ENCODE data around the gene ASXL1. TPM values are rescaled to one million over a fixed set of nuclear protein-coding genes. Genes with fewer than 3 reads are reported as not detected.

The ASXL1 gene
- polyA plus RNA-seq, 1 of the 3 experiments (the other 2 are of a cell fraction), result 36.6 TPM

- peak; percentile 32; the same call in 1 of the 2 replicates for TF ChIP-seq SIN3A (IDR thresholded peaks at IDR 0.05; ENCODE audit: borderline replicate concordance, low read depth, low read length)
- TF ChIP-seq RCOR1 (IDR thresholded peaks at IDR 0.05; ENCODE audit: low read length), result peak; percentile 35; the same call in 1 of the 2 replicates
- TF ChIP-seq EZH2phosphoT487 (IDR thresholded peaks at IDR 0.05; ENCODE audit: borderline replicate concordance, low read depth), result no peak
- no peak for TF ChIP-seq ELF1 (IDR thresholded peaks at IDR 0.05)
- TF ChIP-seq FOSL2 (IDR thresholded peaks at IDR 0.05; ENCODE audit: borderline replicate concordance, low read depth), result no peak
- TF ChIP-seq MEF2A (IDR thresholded peaks at IDR 0.05; ENCODE audit: borderline replicate concordance, low read depth), result no peak
- TF ChIP-seq TEAD4 (IDR thresholded peaks at IDR 0.05; ENCODE audit: borderline replicate concordance, insufficient read depth), result 0 out of 2 replicates have a peak, but pooled peaks have one; percentile 61
Observed at GRCh38 chr20:32456869-32457478, 98.8 kb downstream of the ASXL1 start (continued).

GRCh38 chr20:32457479-32457986, 99.4 kb downstream of the ASXL1 start:
- H3K36me3 ChIP-seq (replicated peaks in 1 of 2; ENCODE audit: control insufficient read depth in 1 of 2, insufficient read depth in 2 of 2, low read length in 1 of 2), result peaks cover 3 to 35% of the 10 kb centered on the region in 2 experiments
- H3K9me2 ChIP-seq, result no peaks in the 10 kb centered on the region
- 0 out of 2 replicates have a peak overlapping the region, but pooled peaks have one; percentile 46 for H2AFZ ChIP-seq (ENCODE audit: low read depth)
- no peaks in the 10 kb centered on the region for H3K9me3 ChIP-seq
- H3K79me2 ChIP-seq (ENCODE audit: insufficient read depth), result peaks cover 57% of the 10 kb centered on the region; the same call in 1 of the 2 replicates
- CTCF ChIA-PET, result interaction anchor here (0.6 to 6.0 kb wide), 11 partner anchors 11 to 124 kb away, joined by 3 to 41 read pairs (median 5); no protein-coding TSS in a partner anchor
- peaks cover 8% of the 10 kb centered on the region for H3F3A ChIP-seq (replicated peaks; ENCODE audit: insufficient read depth)
- H3K27me3 ChIP-seq (ENCODE audit: insufficient read depth), result no peaks in the 10 kb centered on the region
- peak overlapping the region; percentile 94 for H3K4me2 ChIP-seq
- H3K27ac ChIP-seq (ENCODE audit: low read depth in 2 of 2, low read length in 1 of 2), result peak overlapping the region; percentile 51 to 94; a peak in 3 of 4 replicates
- no CpG with 5 or more reads among the region's 29 CpGs for WGBS (ENCODE audit: low lambda C conversion rate)
- peak overlapping the region; percentile 51 to 62 for H3K4me3 ChIP-seq (ENCODE audit: low read depth in 2 of 2, low read length in 1 of 2)
- peaks cover 25% of the 10 kb centered on the region for H4K20me1 ChIP-seq (ENCODE audit: insufficient read depth)
- POLR2A ChIA-PET, result interaction anchor here (0.6 to 2.6 kb wide), 5 partner anchors 13 to 99 kb away, joined by 3 to 9 read pairs (median 7); partner anchors contain the start of gene ASXL1
- peaks cover 5 to 64% of the 10 kb centered on the region in 2 experiments; a peak in 3 of 4 replicates for H3K4me1 ChIP-seq (ENCODE audit: control insufficient read depth in 1 of 2, insufficient read depth in 2 of 2, low read depth in 1 of 2, low read length in 1 of 2)
- DNase-seq, result peak; percentile 99
- no peak overlapping the region for H3K9ac ChIP-seq
- no peak for TF ChIP-seq EZH2phosphoT487 (IDR thresholded peaks at IDR 0.05; ENCODE audit: borderline replicate concordance, low read depth)
- TF ChIP-seq, protein P1, sequence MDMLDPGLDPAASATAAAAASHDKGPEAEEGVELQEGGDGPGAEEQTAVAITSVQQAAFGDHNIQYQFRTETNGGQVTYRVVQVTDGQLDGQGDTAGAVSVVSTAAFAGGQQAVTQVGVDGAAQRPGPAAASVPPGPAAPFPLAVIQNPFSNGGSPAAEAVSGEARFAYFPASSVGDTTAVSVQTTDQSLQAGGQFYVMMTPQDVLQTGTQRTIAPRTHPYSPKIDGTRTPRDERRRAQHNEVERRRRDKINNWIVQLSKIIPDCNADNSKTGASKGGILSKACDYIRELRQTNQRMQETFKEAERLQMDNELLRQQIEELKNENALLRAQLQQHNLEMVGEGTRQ (IDR thresholded peaks at IDR 0.05; ENCODE audit: borderline replicate concordance, low read depth, low read length), result no peak
- peak; percentile 94 for TF ChIP-seq PBX3 (IDR thresholded peaks at IDR 0.05)
- TF ChIP-seq CHD2 (IDR thresholded peaks at IDR 0.05; ENCODE audit: low read length, partially characterized antibody), result peak; percentile 98
- no peak for TF ChIP-seq EP300 (IDR thresholded peaks at IDR 0.05; ENCODE audit: borderline replicate concordance in 1 of 2, low read depth in 1 of 2, low read length in 1 of 2)
- TF ChIP-seq GABPA (IDR thresholded peaks at IDR 0.05; ENCODE audit: low read depth), result no peak
- peak; percentile 67 for TF ChIP-seq NRF1 (IDR thresholded peaks at IDR 0.05; ENCODE audit: low read depth, low read length)
- TF ChIP-seq, protein P2, sequence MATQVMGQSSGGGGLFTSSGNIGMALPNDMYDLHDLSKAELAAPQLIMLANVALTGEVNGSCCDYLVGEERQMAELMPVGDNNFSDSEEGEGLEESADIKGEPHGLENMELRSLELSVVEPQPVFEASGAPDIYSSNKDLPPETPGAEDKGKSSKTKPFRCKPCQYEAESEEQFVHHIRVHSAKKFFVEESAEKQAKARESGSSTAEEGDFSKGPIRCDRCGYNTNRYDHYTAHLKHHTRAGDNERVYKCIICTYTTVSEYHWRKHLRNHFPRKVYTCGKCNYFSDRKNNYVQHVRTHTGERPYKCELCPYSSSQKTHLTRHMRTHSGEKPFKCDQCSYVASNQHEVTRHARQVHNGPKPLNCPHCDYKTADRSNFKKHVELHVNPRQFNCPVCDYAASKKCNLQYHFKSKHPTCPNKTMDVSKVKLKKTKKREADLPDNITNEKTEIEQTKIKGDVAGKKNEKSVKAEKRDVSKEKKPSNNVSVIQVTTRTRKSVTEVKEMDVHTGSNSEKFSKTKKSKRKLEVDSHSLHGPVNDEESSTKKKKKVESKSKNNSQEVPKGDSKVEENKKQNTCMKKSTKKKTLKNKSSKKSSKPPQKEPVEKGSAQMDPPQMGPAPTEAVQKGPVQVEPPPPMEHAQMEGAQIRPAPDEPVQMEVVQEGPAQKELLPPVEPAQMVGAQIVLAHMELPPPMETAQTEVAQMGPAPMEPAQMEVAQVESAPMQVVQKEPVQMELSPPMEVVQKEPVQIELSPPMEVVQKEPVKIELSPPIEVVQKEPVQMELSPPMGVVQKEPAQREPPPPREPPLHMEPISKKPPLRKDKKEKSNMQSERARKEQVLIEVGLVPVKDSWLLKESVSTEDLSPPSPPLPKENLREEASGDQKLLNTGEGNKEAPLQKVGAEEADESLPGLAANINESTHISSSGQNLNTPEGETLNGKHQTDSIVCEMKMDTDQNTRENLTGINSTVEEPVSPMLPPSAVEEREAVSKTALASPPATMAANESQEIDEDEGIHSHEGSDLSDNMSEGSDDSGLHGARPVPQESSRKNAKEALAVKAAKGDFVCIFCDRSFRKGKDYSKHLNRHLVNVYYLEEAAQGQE (IDR thresholded peaks at IDR 0.05; ENCODE audit: low read depth, low read length), result no peak
- no peak for TF ChIP-seq GATA2 (CRISPR knock-in tag; IDR thresholded peaks at IDR 0.05)
- 0 out of 2 replicates have a peak, but pooled peaks have one; percentile 16 for TF ChIP-seq SMC3 (IDR thresholded peaks at IDR 0.05; ENCODE audit: low read depth, low read length)
- TF ChIP-seq, protein P3, sequence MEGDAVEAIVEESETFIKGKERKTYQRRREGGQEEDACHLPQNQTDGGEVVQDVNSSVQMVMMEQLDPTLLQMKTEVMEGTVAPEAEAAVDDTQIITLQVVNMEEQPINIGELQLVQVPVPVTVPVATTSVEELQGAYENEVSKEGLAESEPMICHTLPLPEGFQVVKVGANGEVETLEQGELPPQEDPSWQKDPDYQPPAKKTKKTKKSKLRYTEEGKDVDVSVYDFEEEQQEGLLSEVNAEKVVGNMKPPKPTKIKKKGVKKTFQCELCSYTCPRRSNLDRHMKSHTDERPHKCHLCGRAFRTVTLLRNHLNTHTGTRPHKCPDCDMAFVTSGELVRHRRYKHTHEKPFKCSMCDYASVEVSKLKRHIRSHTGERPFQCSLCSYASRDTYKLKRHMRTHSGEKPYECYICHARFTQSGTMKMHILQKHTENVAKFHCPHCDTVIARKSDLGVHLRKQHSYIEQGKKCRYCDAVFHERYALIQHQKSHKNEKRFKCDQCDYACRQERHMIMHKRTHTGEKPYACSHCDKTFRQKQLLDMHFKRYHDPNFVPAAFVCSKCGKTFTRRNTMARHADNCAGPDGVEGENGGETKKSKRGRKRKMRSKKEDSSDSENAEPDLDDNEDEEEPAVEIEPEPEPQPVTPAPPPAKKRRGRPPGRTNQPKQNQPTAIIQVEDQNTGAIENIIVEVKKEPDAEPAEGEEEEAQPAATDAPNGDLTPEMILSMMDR (IDR thresholded peaks at IDR 0.05), result no peak
- no peak; the same call in 1 of the 2 replicates for TF ChIP-seq MXI1 (IDR thresholded peaks at IDR 0.05; ENCODE audit: low read depth, low read length)
- no peak for TF ChIP-seq POLR2AphosphoS5 (IDR thresholded peaks at IDR 0.05; ENCODE audit: low read depth, low read length)
- TF ChIP-seq ZBTB33 (IDR thresholded peaks at IDR 0.05; ENCODE audit: borderline replicate concordance, low read depth), result no peak
